HG03521 (cell line): ENCODE data around the gene KRTAP4-6.
"Not testable (repeated sequence)": the region's sequence is repeated elsewhere in the genome, so short reads cannot be mapped to it uniquely, and the experiment has no call there.

ENCODE experiments used
- ATAC-seq: cut with Tn5 transposase; IDR thresholded peaks from one replicate; pipeline ENCODE4 v1.9.1; 2021; ENCODE audit warnings: mild to moderate bottlenecking, moderate library complexity; ENCODE audit not compliant: unreplicated experiment

The KRTAP4-6 gene

DNA sequence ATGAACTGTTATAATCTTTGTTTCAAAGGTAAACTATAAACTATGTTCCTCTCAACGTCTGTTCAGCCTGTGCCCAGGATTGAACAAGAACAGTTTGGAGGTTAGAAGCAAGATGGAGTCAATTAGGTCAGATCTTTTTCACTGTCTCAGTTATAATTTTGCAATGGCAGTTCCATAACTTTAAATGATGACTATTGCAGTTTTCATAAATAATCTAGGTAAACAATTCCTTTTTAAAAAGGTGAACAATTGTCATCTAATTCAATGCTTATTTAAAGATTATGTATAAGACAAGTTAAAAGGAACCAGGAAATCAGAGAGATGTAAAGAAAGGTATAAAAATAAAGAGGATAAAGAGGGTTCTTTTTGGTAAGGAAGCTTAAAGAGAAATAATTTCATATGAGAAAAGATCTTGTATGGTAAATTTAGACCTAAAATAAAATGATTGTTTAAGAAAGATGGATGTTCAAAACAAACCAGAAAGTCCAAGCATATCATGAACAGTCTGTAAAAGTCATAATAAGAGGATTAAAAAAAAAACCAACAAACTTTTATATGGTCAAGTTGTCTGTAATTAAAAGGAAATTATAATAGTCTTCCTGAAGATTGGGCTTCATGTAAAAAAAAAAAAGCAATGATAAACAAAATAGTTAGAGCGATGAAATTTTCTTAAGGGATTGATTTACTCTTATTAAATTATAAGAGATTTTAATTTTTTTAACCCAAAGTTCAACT is 29.0 kb downstream of the KRTAP4-6 start:
- ATAC-seq, result no peak

DNA sequence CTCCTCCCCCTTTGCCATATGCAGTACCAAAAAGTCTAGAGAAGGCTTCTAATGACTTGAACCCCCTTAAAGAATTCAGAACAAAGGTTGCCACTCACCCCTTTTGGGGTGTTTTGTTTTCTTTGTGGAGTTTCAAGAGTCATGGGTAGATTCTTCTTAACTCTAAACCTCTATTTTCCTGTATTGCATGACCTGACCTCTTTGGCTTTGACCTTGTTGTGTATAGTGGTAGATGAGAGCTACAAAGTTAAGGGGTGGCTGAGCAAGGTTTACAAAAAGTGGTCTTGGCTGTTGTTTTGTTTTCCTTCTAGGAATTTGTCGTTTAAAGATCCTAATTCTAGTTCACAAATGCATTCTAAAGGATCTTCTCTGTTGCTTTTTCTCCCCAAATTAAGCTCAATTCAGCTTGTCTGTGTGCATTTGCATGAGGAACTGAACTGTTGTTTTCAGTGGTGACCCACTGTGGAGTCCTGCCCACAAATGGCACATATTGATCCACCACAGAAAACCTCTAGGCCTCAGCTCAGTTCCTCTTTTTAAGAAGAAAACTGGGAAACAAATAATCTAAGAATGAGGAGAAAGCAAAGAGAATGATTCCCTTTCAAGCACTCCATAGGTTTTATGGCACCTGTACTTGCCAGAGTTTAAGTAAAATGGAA is 31.5 kb downstream of the KRTAP4-6 start:
- ATAC-seq, result not testable (repeated sequence)

DNA sequence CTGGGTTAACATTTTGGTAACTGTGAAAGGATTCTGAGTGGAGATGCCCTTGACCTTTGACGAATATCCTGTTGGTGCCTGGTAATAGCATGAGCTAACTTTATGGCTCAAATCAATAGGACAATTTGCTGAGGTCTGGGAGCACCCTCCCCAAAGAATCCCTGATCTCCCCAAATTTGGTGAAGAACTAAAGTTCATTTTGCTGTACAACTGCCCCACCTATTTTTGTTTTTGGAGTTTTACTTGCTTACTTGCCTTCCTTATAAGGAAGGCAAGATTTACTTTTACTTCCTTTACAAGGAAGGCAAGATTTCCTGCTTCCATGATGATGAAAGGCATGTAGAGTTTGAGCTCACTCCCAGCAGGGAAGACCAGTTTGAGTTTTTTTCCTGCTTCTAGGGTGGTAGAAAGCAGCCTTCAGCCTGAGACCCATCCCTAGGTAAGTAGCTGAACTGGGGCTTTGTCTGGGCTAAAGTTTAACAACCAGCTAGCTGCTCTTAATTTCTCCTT is 32.3 kb downstream of the KRTAP4-6 start:
- ATAC-seq, result no peak

DNA sequence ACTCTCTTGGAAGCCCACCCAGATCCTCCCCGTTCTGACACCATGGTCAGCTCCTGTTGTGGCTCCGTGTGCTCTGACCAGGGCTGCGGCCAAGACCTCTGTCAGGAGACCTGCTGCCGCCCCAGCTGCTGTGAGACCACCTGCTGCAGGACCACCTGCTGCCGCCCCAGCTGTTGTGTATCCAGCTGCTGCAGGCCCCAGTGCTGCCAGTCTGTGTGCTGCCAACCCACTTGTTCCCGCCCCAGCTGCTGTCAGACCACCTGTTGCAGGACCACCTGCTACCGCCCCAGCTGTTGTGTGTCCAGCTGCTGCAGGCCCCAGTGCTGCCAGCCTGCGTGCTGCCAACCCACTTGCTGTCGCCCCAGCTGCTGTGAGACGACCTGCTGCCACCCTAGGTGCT is 35.0 kb downstream of the KRTAP4-6 start, which contains the start of gene KRTAP4-9:
TSS of gene KRTAP4-9 (plus strand) at position 43 of the 400 bp plus-strand sequence. CDS start at position 43, 0 bp downstream.
- not testable (repeated sequence) for ATAC-seq

DNA sequence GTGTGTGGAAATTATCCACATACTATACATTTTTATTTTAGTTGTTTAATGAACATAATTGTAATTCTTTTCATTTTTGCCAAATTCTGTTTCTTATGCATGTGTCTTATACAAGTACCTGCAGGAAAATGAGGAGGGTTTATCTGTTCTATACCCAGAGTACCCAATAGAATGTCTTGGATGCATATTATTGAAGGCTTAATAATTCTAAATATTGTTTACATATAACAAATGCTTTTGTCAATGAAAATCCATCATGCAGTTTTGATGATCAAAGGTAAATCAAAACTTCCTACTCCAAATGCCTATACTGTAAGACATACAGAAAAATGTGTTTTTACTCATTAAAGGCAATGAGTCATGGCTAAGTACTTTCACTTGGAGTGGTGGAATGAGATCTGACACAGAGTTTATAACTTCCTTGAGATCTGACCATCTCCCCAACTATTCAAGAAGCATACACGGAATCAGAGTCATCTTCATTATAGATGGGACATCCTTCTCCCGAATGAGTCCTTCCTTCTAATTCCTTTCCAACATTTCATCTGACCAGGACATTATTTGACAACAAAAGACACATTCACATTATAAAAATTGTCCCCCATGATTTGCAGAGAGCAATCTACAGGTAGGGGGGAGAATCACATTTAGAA is 35.8 kb downstream of the KRTAP4-6 start:
- ATAC-seq, result not testable (repeated sequence)

DNA sequence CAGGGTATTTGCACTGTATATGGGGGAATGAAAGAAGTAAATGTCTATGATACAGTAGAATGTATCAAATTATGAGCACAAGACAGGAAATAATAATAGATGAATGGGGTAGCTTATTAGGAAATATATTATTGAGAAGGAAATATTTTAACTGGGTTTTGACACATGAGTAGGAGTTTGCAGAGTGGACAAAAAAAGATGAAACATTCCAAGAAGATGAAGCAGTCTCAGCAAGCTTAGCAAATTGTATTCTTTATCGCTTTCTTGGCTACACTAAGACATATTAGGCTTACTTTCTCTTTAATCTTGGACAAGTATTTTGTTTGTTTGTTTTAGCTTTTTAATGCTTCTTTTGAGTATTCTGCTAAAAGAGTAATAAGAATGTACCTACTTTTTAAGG is 36.4 kb downstream of the KRTAP4-6 start:
- no peak for ATAC-seq

DNA sequence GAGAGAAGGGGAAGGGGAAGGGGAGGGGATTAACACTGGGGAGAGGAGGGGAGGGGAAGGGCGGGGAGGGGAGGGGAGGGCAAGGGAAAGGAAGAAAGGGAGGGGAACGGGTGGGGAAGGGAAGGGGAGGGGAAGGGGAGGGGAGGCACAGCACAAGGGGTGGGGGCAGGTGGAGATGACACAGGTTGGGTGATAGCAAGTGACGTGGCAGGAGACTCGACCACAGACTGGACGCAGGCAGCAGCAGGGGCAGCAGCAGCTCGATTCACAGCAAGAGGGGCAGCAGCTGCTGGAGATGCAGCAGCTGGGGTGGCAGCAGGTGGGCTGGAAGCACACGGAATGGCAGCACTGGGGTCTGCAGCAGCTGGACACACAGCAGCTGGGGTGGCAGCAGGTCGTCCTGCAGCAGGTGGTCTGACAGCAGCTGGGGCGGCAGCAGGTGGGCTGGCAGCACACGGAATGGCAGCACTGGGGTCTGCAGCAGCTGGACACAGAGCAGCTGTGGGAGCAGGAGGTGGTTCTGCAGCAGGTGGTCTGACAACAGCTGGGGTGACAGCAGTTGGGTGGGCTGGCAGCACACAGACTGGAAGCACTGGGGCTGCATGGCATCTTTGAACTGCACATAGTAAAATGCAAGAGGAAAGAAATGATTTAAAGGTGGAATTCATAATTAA is 38.6 kb downstream of the KRTAP4-6 start, which contains the start of gene KRTAP4-16:
TSS of gene KRTAP4-16 (minus strand) at position 624 of the 674 bp plus-strand sequence. CDS start at position 624, 0 bp downstream.
- no peak for ATAC-seq

DNA sequence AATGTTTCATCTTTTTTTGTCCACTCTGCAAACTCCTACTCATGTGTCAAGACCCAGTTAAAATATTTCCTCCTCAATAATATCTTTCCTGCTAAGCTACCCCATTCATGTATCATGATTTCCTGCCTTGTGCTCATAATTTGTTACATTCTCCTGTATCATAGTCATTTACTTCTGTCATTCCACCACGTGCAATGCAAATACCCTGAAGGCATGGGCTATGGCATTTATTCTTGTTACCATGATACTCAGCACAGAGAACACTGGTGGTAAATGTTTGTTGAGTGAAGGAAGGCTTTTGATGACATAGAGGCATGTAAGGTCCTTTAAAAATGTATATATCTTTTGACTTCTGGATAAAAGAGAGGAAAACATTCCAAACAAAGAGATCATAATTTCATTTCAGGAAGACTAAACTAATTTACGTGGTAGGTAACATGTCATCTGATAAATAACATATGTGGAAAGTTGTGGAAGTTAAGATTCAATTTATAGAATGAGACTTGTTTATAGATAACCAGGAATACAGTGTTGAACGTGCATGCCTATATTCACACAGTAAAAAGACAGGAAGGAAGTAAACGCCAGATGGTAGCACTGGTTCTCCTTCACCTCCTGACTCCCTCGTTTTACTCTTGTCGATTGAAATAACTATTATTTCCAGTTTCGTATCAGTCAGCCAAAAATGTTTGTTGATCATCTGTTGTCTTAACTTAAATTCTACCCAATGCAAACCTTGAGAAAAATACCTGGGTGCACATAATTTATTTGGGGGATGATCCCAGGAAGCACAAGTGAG is 40.5 kb downstream of the KRTAP4-6 start:
- not testable (repeated sequence) for ATAC-seq

DNA sequence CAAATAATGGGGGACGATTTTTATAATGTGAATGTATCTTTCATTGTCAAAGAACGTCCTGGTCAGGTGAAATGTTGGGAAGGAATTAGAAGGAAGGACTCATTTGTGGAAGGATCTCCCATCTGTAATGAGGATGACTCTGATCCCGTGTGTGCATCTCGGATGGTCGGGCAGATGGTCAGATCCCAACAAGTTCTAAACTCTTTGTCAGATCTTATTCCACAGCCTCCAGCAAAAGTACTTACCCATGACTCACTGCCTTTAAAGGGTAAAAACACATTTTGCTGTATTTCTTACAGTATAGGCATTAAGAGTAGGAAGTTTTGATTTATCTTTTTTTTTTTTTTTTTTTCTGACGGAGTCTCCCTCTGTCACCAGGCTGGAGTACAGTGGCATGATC is 41.9 kb downstream of the KRTAP4-6 start:
- no peak for ATAC-seq

DNA sequence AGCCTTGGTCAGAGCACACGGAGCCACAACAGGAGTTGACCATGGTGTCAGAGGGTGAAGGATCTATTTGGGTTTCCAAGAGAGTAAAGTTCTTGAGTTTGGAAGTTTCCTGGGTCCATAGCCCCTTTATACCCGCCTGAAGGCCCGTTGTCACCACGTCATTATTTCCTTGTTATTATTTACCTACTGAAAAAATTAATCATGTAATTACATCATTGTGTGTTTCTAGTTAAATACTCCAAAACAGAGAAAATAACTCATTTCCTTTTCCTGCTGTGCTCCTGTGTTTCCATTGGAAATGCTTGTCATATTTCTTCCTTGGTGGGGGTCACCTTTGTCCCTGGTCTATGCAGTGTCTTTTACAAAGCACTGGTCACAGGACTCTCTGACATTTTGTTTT is 42.3 kb downstream of the KRTAP4-6 start, which contains the start of gene KRTAP4-8:
TSS of gene KRTAP4-8 (minus strand) at position 101 of the 400 bp plus-strand sequence. CDS start at position 43, 58 bp downstream.
- ATAC-seq, result no peak

DNA sequence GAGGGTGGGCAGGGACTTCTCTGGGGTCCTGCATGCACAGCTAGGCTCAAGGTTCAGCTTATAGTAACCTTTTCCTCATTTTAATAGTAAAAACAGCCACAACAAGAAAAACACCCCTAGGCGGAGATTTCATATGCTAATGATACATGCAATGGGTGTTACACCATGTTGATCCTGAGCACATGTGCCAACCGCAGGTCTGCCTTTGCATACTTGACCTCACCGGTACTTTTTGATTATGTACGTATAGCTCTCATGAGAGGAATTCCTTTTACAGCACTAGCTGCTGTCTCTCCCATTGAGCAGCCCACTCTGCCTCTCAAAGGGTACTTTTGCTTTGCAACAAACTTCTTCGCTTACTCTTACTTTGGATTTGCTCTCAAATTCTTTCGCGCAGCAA is 44.3 kb downstream of the KRTAP4-6 start:
- no peak for ATAC-seq
